ENCODE data around the gene GABBR1. TPM values are rescaled to one million over a fixed set of nuclear protein-coding genes. Genes with fewer than 3 reads are reported as not detected.

Gene GABBR1
- total and polyA plus RNA-seq, 2 donors (not counting 1 experiment from before 2014, with no cell fraction given), result 198 to 241 TPM

GRCh38 chr6:29674008-29674407 is 41.0 kb upstream of the GABBR1 start:
- ChIA-PET CTCF (interaction anchor here (2.2 kb wide), 1 partner anchor 20 kb away, joined by 11 read pairs; no protein-coding TSS in a partner anchor), POLR2A (no interaction called here)
- Mint-ChIP-seq H3K27me3 (peaks cover 3% of the 10 kb centered on the region), H3K27ac (no peak overlapping the region), H3K4me1 (peaks cover 4% of the 10 kb centered on the region), H3K9me3 (ENCODE audit: insufficient read depth) (no peaks in the 10 kb centered on the region), H3K4me3 (no peak overlapping the region)
- Histone ChIP-seq H3K79me2 (ENCODE audit: control insufficient read depth, insufficient read depth, low read length) (no peaks in the 10 kb centered on the region), H3K9me3 (ENCODE audit: control extremely low read depth in 1 of 3, control insufficient read depth in 2 of 3, insufficient read depth in 1 of 3, low read length in 2 of 3) (no peaks in the 10 kb centered on the region), H3K9ac (ENCODE audit: low read length) (no peak overlapping the region), H4K20me1 (ENCODE audit: control insufficient read depth, insufficient read depth, low read length, poor library complexity, severe bottlenecking) (no peaks in the 10 kb centered on the region), H3K36me3 (replicated peaks in 1 of 2; ENCODE audit: control extremely low read depth in 1 of 2, control insufficient read depth in 1 of 2, extremely low read depth in 1 of 2, insufficient read depth in 2 of 2, low read length in 1 of 2) (no peaks in the 10 kb centered on the region), H3K4me2 (replicated peaks; ENCODE audit: low read depth, low read length, poor library complexity, severe bottlenecking) (no peak overlapping the region), H3K27me3 (replicated peaks in 1 of 4; ENCODE audit: control extremely low read depth in 1 of 4, control insufficient read depth in 3 of 4, insufficient read depth in 4 of 4, low read length in 3 of 4) (peaks cover 0 to 24% (median 11%) of the 10 kb centered on the region in 4 experiments), H2AFZ (ENCODE audit: insufficient read depth, low read depth, low read length, poor library complexity, severe bottlenecking) (no peak overlapping the region), H3K4me3 (ENCODE audit: control extremely low read depth in 1 of 5, extremely low read depth in 1 of 5, insufficient read depth in 1 of 5, low read depth in 2 of 5, low read length in 4 of 5) (no peak overlapping the region), H3K27ac (ENCODE audit: low read length in 2 of 2) (no peak overlapping the region), H3K4me1 (ENCODE audit: control insufficient read depth in 2 of 2, insufficient read depth in 2 of 2, low read length in 2 of 2) (no peaks in the 10 kb centered on the region)
- TF ChIP-seq CTCF (IDR thresholded peaks at IDR 0.05) (no peak), EZH2 (IDR thresholded peaks at IDR 0.05; ENCODE audit: borderline replicate concordance, insufficient read depth, low read depth, low read length, poor library complexity, severe bottlenecking) (no peak)
- ATAC-seq (ENCODE audit: low read depth) (no peak), DNase-seq (no peak)
- intact Hi-C loops (cut with micrococcal nuclease), result no loop called here
- 100% methylated on average over 3 of the region's 5 CpGs for WGBS (ENCODE audit: insufficient coverage)

GRCh38 chr6:29673161-29673560 is 40.2 kb upstream of the GABBR1 start:
- intact Hi-C loops (cut with micrococcal nuclease), result no loop called here
- POLR2A ChIA-PET, result no interaction called here

More at GRCh38 chr6:29673161-29673560, 40.2 kb upstream of the GABBR1 start:
- Histone ChIP-seq H3K4me2 (replicated peaks; ENCODE audit: low read depth, low read length, poor library complexity, severe bottlenecking) (no peak overlapping the region), H3K4me3 (ENCODE audit: control extremely low read depth in 1 of 5, extremely low read depth in 1 of 5, insufficient read depth in 1 of 5, low read depth in 2 of 5, low read length in 4 of 5) (no peak overlapping the region), H3K9ac (ENCODE audit: low read length) (no peak overlapping the region), H3K27me3 (replicated peaks in 1 of 4; ENCODE audit: control extremely low read depth in 1 of 4, control insufficient read depth in 3 of 4, insufficient read depth in 4 of 4, low read length in 3 of 4) (peaks cover 0 to 24% (median 11%) of the 10 kb centered on the region in 4 experiments), H4K20me1 (ENCODE audit: control insufficient read depth, insufficient read depth, low read length, poor library complexity, severe bottlenecking) (no peaks in the 10 kb centered on the region), H3K79me2 (ENCODE audit: control insufficient read depth, insufficient read depth, low read length) (no peaks in the 10 kb centered on the region), H3K27ac (ENCODE audit: low read length in 2 of 2) (no peak overlapping the region), H3K4me1 (ENCODE audit: control insufficient read depth in 2 of 2, insufficient read depth in 2 of 2, low read length in 2 of 2) (no peaks in the 10 kb centered on the region), H3K9me3 (ENCODE audit: control extremely low read depth in 1 of 3, control insufficient read depth in 2 of 3, insufficient read depth in 1 of 3, low read length in 2 of 3) (no peaks in the 10 kb centered on the region), H2AFZ (ENCODE audit: insufficient read depth, low read depth, low read length, poor library complexity, severe bottlenecking) (no peak overlapping the region), H3K36me3 (replicated peaks in 1 of 2; ENCODE audit: control extremely low read depth in 1 of 2, control insufficient read depth in 1 of 2, extremely low read depth in 1 of 2, insufficient read depth in 2 of 2, low read length in 1 of 2) (no peaks in the 10 kb centered on the region)
- CTCF ChIA-PET, result interaction anchor here (1.4 to 2.2 kb wide), 2 partner anchors 18 to 20 kb away, joined by 3 to 6 read pairs; no protein-coding TSS in a partner anchor
- H3K9me3 Mint-ChIP-seq (ENCODE audit: insufficient read depth), result no peaks in the 10 kb centered on the region
- DNase-seq (no peak), ATAC-seq (ENCODE audit: low read depth) (no peak)
- TF ChIP-seq CTCF (IDR thresholded peaks at IDR 0.05), result no peak
- TF ChIP-seq EZH2 (IDR thresholded peaks at IDR 0.05; ENCODE audit: borderline replicate concordance, insufficient read depth, low read depth, low read length, poor library complexity, severe bottlenecking), result no peak
- H3K27me3 Mint-ChIP-seq, result peaks cover 3% of the 10 kb centered on the region
- peaks cover 1% of the 10 kb centered on the region for H3K4me1 Mint-ChIP-seq
- no peak overlapping the region for H3K4me3 Mint-ChIP-seq
- 98% methylated on average over 11 of the region's 12 CpGs for WGBS (ENCODE audit: insufficient coverage)
- no peak overlapping the region for H3K27ac Mint-ChIP-seq
